Mesendoderm (in vitro differentiated cells): ENCODE data around the gene CTDNEP1.

ENCODE experiments used
- DNase-seq: peaks from one replicate; pipeline ENCODE4 v3.0.0; 2013
- H2AK5ac ChIP-seq: 2 replicates; pipeline ENCODE4 v1.6.1; 2013; ENCODE audit warnings: low read length, inconsistent platforms
- H2BK120ac ChIP-seq: 2 replicates; pipeline ENCODE4 v1.6.1; 2013; ENCODE audit warnings: low read depth, mild to moderate bottlenecking, low read length, moderate library complexity, mixed read lengths
- H2BK15ac ChIP-seq: replicated peaks from 2 replicates; pipeline ENCODE4 v1.6.1; 2013; ENCODE audit warnings: low read depth, mild to moderate bottlenecking, moderate library complexity
- H2BK5ac ChIP-seq: 2 replicates; pipeline ENCODE4 v1.6.1; 2013; ENCODE audit warnings: low read length, inconsistent platforms
- H3K18ac ChIP-seq: 2 replicates; pipeline ENCODE4 v1.6.1; 2013; ENCODE audit warnings: mild to moderate bottlenecking, low read length, mixed read lengths
- H3K23ac ChIP-seq: one replicate; pipeline ENCODE4 v1.6.1; 2013; ENCODE audit warnings: low read length
- H3K27ac ChIP-seq: 2 replicates; pipeline ENCODE4 v1.5.1; 2013; ENCODE audit warnings: low read depth, mild to moderate bottlenecking, inconsistent platforms, low read length, moderate library complexity
- H3K27me3 ChIP-seq: 2 replicates; pipeline ENCODE4 v1.6.1; 2013; ENCODE audit warnings: low read length, control low read depth, mild to moderate bottlenecking, inconsistent platforms; ENCODE audit not compliant: insufficient read depth, poor library complexity
- H3K36me3 ChIP-seq: 2 replicates; pipeline ENCODE4 v1.6.1; 2013; ENCODE audit warnings: low read length, inconsistent platforms; ENCODE audit not compliant: control insufficient read depth, insufficient read depth
- H3K4ac ChIP-seq: one replicate; pipeline ENCODE4 v1.6.1; 2013; ENCODE audit warnings: low read depth, mild to moderate bottlenecking, low read length, moderate library complexity
- H3K4me1 ChIP-seq: 2 replicates; pipeline ENCODE4 v1.6.1; 2013; ENCODE audit warnings: low read depth, low read length, inconsistent platforms; ENCODE audit not compliant: control insufficient read depth
- H3K4me2 ChIP-seq: 2 replicates; pipeline ENCODE4 v1.6.1; 2013; ENCODE audit warnings: low read length
- H3K4me3 ChIP-seq: 2 replicates; pipeline ENCODE4 v1.5.1; 2013; ENCODE audit warnings: mild to moderate bottlenecking, low read length
- H3K56ac ChIP-seq: one replicate; pipeline ENCODE4 v1.6.1; 2013; ENCODE audit warnings: low read length
- H3K79me1 ChIP-seq: 2 replicates; pipeline ENCODE4 v1.6.1; 2013; ENCODE audit warnings: low read length, inconsistent platforms
- H3K79me2 ChIP-seq: 2 replicates; pipeline ENCODE4 v1.6.1; 2013; ENCODE audit warnings: mild to moderate bottlenecking, low read length; ENCODE audit not compliant: control insufficient read depth, insufficient read depth
- H3K9ac ChIP-seq: 2 replicates; pipeline ENCODE4 v1.6.1; 2013; ENCODE audit warnings: low read length, inconsistent platforms
- H4K5ac ChIP-seq: one replicate; pipeline ENCODE4 v1.6.1; 2013; ENCODE audit warnings: low read length
- H4K8ac ChIP-seq: one replicate; pipeline ENCODE4 v1.6.1; 2013; ENCODE audit warnings: low read depth, mild to moderate bottlenecking, control low read depth, low read length, moderate library complexity
- WGBS: extraction: QIAGEN DNeasy Blood & Tissue Kit; methylation state at CpG from one replicate; pipeline ENCODE4 v1.1.7; 2013; ENCODE audit warnings: low lambda C conversion rate, missing lambda C conversion rate; ENCODE audit not compliant: insufficient coverage; ENCODE audit errors: extremely low coverage; 5-methylcytosine and 5-hydroxymethylcytosine counted together

CTDNEP1 gene

DNA sequence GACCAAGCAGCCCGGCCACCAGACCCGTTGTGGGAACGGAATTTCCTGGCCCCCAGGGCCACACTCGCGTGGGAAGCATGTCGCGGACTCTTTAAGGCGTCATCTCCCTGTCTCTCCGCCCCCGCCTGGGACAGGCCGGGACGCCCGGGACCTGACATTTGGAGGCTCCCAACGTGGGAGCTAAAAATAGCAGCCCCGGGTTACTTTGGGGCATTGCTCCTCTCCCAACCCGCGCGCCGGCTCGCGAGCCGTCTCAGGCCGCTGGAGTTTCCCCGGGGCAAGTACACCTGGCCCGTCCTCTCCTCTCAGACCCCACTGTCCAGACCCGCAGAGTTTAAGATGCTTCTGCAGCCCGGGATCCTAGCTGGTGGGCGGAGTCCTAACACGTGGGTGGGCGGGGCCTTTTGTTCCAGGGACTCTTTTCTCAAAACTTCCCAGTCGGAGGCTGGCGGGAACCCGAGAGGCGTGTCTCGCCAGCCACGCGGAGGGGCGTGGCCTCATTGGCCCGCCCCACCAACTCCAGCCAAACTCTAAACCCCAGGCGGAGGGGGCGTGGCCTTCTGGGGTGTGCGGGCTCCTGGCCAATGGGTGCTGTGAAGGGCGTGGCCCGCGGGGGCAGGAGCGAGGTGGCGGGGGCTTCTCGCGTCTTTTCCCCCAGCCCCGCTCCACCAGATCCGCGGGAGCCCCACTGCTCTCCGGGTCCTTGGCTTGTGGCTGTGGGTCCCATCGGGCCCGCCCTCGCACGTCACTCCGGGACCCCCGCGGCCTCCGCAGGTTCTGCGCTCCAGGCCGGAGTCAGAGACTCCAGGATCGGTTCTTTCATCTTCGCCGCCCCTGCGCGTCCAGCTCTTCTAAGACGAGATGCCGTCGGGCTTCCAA, 29.8 kb upstream of the CTDNEP1 start, which contains the start of gene SLC2A4:
SLC2A4 (plus strand) TSS at position 645 of the 879 bp plus-strand sequence; CDS start at position 862, 217 bp downstream.
- peak within 1 kb of the TSS; percentile 70 for H3K4me2 ChIP-seq
- peak within 1 kb of the TSS; percentile 46 for H3K4me3 ChIP-seq
- no peaks in the 10 kb centered on the region for H3K36me3 ChIP-seq
- H3K9ac ChIP-seq: peak within 1 kb of the TSS; percentile 61
- H3K23ac ChIP-seq: no peak within 1 kb of the TSS
- H3K27ac ChIP-seq: no peak within 1 kb of the TSS
- H2AK5ac ChIP-seq: no peak within 1 kb of the TSS
- H3K4ac ChIP-seq: no peak within 1 kb of the TSS
- peak; percentile 99 for DNase-seq
- H2BK5ac ChIP-seq: no peak within 1 kb of the TSS
- peak within 1 kb of the TSS; percentile 67 for H3K56ac ChIP-seq
- H2BK120ac ChIP-seq: no peak within 1 kb of the TSS
- H4K8ac ChIP-seq: no peak within 1 kb of the TSS
- no peaks in the 10 kb centered on the region for H3K4me1 ChIP-seq
- no peaks in the 10 kb centered on the region for H3K27me3 ChIP-seq
- H3K79me1 ChIP-seq: no peaks in the 10 kb centered on the region
- no peak within 1 kb of the TSS for H3K18ac ChIP-seq
- H2BK15ac ChIP-seq: no peak within 1 kb of the TSS
- no peak within 1 kb of the TSS for H4K5ac ChIP-seq
- no peaks in the 10 kb centered on the region for H3K79me2 ChIP-seq
- WGBS: no CpG with 5 or more reads among the region's 71 CpGs

DNA sequence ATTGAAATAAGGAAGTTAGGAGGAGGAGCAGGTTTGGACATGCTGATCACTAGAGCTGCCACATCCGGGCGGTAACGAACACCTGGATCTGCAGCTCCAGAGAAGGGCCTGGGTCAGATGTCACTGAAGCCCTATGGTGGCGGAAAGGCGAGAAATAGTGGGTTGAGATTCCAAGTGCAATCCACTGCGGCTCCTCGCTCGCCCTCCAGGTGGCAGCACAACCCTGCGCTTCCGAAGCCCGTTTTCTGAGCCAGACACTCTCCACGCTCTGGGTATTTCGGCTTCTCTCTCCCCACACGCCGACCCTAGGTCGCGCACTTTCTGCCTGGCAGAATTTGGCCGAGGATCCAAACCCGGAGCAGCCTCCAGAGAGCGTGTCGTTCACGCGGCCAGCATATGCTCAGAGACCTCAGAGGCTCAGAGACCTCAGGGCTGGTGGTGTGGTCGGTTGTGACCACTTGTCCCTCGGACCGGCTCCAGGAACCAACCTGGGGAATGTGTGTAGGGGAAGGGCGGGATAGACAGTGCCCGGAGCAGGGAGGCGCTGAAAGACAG, 29.1 kb upstream of the CTDNEP1 start:
- no peaks in the 10 kb centered on the region for H3K4me1 ChIP-seq

DNA sequence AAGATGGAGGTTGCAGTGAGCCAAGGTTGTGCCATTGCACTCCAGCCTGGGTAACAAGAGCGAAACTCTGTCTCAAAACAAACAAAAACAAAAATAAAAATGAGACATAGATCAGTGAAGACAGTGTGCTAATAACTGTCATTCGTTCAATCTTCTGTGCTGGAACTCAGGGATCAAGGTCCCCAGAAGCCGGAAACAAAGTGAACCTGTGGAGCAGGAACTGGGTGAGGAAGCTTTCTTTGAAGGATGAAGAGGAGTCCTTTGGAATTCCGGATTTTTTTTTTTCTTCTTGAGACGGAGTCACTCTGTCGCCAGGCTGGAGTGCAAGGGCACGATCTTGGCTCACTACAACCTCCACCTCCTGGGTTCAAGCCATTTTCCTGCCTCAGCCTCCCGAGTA, 27.9 kb upstream of the CTDNEP1 start:
- Histone ChIP-seq H3K79me2 (no peaks in the 10 kb centered on the region), H4K8ac (no peak overlapping the region), H3K18ac (no peak overlapping the region), H3K23ac (no peak overlapping the region), H2BK120ac (no peak overlapping the region), H2BK15ac (no peak overlapping the region), H3K36me3 (no peaks in the 10 kb centered on the region), H4K5ac (no peak overlapping the region), H3K56ac (no peak overlapping the region), H3K4ac (no peak overlapping the region), H2AK5ac (no peak overlapping the region), H3K79me1 (no peaks in the 10 kb centered on the region), H3K4me3 (no peak overlapping the region), H3K9ac (no peak overlapping the region), H3K27ac (no peak overlapping the region), H3K4me1 (no peaks in the 10 kb centered on the region), H3K4me2 (no peak overlapping the region), H2BK5ac (no peak overlapping the region), H3K27me3 (no peaks in the 10 kb centered on the region)
- no peak for DNase-seq
- WGBS: no CpG with 5 or more reads among the region's 8 CpGs

More for the DNA sequence above, 29.1 kb upstream of the CTDNEP1 start:
- Histone ChIP-seq H3K27ac (no peak overlapping the region), H3K18ac (no peak overlapping the region), H4K8ac (no peak overlapping the region), H3K27me3 (no peaks in the 10 kb centered on the region), H2BK15ac (no peak overlapping the region), H3K23ac (no peak overlapping the region), H3K79me1 (no peaks in the 10 kb centered on the region), H3K4ac (no peak overlapping the region), H3K79me2 (no peaks in the 10 kb centered on the region), H2BK5ac (no peak overlapping the region), H3K36me3 (no peaks in the 10 kb centered on the region), H2BK120ac (no peak overlapping the region), H2AK5ac (no peak overlapping the region), H3K9ac (peak overlapping the region; percentile 30), H3K4me2 (peak overlapping the region; percentile 41), H3K4me3 (no peak overlapping the region), H3K56ac (peak overlapping the region; percentile 61), H4K5ac (no peak overlapping the region)
- DNase-seq: peak; percentile 94
- no CpG with 5 or more reads among the region's 29 CpGs for WGBS

DNA sequence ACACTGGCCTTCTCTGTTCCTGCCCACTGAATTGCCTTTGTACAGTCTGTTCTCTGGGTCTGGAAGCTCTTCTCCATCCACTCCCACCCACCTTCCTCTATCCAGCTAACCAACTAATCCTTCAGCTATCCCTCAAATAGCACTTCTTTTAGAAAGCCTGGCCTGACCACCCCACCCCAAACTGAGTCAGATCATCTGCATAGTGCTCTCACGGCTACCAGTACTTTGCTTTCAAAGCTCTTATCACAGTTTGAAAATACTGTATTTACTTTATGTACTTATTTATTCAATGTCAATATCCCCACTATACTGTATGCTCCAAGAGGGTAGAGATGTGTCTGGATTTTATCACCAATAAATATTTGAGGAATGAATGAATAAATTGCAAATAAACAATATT, 15.2 kb upstream of the CTDNEP1 start:
- Histone ChIP-seq H3K79me2 (peaks cover 3% of the 10 kb centered on the region), H3K4me1 (no peaks in the 10 kb centered on the region), H3K9ac (no peak overlapping the region), H4K5ac (no peak overlapping the region), H3K23ac (no peak overlapping the region), H3K36me3 (no peaks in the 10 kb centered on the region), H3K4ac (no peak overlapping the region), H2BK120ac (no peak overlapping the region), H3K27me3 (no peaks in the 10 kb centered on the region), H2BK5ac (no peak overlapping the region), H3K4me3 (no peak overlapping the region), H3K56ac (no peak overlapping the region), H4K8ac (no peak overlapping the region), H2BK15ac (no peak overlapping the region), H3K27ac (no peak overlapping the region), H3K79me1 (peaks cover under 1% of the 10 kb centered on the region), H3K18ac (no peak overlapping the region), H2AK5ac (no peak overlapping the region), H3K4me2 (no peak overlapping the region)
- no peak for DNase-seq
- WGBS: no CpG with 5 or more reads among the region's 1 CpG

DNA sequence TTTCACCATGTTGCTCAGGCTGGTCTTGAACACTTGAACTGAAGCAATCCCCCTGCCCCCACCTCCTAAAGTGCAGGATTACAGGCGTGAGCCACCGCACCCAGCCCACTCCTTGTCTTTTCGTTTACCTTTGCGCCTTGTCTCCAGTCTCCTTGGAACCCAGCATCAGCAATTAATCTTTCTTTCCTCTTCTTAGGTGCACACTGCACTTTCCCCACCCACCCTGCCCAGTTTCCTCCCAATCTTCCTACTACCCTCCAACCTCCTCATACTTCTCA, 12.2 kb upstream of the CTDNEP1 start:
- Histone ChIP-seq H3K4me1 (peaks cover 5% of the 10 kb centered on the region), H2BK15ac (no peak overlapping the region), H3K23ac (peak overlapping the region; percentile 11), H3K56ac (peak overlapping the region; percentile 88), H2BK5ac (peak overlapping the region; percentile 52), H2AK5ac (no peak overlapping the region), H3K9ac (peak overlapping the region; percentile 74), H4K8ac (no peak overlapping the region), H3K18ac (no peak overlapping the region), H3K79me1 (peaks cover 9% of the 10 kb centered on the region), H3K36me3 (peaks cover 2% of the 10 kb centered on the region), H3K27ac (no peak overlapping the region), H3K27me3 (no peaks in the 10 kb centered on the region), H3K79me2 (peaks cover 24% of the 10 kb centered on the region), H3K4me3 (no peak overlapping the region), H3K4ac (no peak overlapping the region), H4K5ac (no peak overlapping the region), H3K4me2 (no peak overlapping the region), H2BK120ac (no peak overlapping the region)
- WGBS: no CpG with 5 or more reads among the region's 4 CpGs
- DNase-seq: peak; percentile 25
